ENCODE results near the gene C1orf216. TPM values are rescaled to one million over a fixed set of nuclear protein-coding genes. Genes with fewer than 3 reads are reported as not detected.

Gene C1orf216
- total RNA-seq, 1 donor = 25.3 TPM

DNA sequence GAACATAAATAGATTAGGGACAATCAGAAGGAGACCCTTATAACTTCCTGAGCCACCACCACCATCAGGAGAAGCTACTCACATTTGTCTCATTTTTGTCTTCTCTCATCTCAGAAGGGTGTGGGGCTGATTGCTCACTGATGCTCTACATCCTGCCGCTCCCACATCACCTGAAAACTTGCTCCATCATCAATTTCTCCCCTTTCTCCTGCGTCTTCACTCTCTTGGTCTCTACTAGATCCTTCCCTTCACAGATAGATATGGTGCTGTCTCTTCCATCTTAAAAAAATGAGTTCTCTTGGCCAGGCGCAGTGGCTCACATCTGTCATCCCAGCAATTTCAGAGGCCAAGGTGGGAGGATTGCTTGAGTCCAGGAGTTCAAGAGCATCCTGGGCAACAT is 38.4 kb downstream of the C1orf216 start:
- no peak overlapping the region for H3K27ac ChIP-seq (ENCODE audit: low read depth, low read length)
- H3K4me3 ChIP-seq (ENCODE audit: insufficient read depth, low read length) = no peak overlapping the region
- H3K36me3 ChIP-seq (ENCODE audit: insufficient read depth, low read length) = no peaks in the 10 kb centered on the region
- no peak for DNase-seq (ENCODE audit: insufficient read length, low spot score, missing footprints)
- H3K79me2 ChIP-seq (ENCODE audit: insufficient read depth, low read length) = no peaks in the 10 kb centered on the region
- no peaks in the 10 kb centered on the region for H4K20me1 ChIP-seq (ENCODE audit: insufficient read depth, low read length)
- H3K4me2 ChIP-seq (ENCODE audit: insufficient read depth, low read length) = no peak overlapping the region
- peaks cover 23% of the 10 kb centered on the region for H3K27me3 ChIP-seq (ENCODE audit: insufficient read depth, low read length)
- H3K4me1 ChIP-seq (ENCODE audit: insufficient read depth, low read length) = no peaks in the 10 kb centered on the region
- TF ChIP-seq, protein P1, sequence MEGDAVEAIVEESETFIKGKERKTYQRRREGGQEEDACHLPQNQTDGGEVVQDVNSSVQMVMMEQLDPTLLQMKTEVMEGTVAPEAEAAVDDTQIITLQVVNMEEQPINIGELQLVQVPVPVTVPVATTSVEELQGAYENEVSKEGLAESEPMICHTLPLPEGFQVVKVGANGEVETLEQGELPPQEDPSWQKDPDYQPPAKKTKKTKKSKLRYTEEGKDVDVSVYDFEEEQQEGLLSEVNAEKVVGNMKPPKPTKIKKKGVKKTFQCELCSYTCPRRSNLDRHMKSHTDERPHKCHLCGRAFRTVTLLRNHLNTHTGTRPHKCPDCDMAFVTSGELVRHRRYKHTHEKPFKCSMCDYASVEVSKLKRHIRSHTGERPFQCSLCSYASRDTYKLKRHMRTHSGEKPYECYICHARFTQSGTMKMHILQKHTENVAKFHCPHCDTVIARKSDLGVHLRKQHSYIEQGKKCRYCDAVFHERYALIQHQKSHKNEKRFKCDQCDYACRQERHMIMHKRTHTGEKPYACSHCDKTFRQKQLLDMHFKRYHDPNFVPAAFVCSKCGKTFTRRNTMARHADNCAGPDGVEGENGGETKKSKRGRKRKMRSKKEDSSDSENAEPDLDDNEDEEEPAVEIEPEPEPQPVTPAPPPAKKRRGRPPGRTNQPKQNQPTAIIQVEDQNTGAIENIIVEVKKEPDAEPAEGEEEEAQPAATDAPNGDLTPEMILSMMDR (IDR thresholded peaks at IDR 0.05; ENCODE audit: extremely low read depth, low read depth, low read length) = no peak
- H3K9me3 ChIP-seq (ENCODE audit: low read depth, low read length) = no peaks in the 10 kb centered on the region
- H2AFZ ChIP-seq (ENCODE audit: low read length) = no peak overlapping the region

GRCh38 chr1:35675773-35676172 is 42.9 kb downstream of the C1orf216 start:
- Histone ChIP-seq H3K4me2 (ENCODE audit: insufficient read depth, low read length) (no peak overlapping the region), H3K27ac (ENCODE audit: low read depth, low read length) (no peak overlapping the region), H3K36me3 (ENCODE audit: insufficient read depth, low read length) (no peaks in the 10 kb centered on the region), H3K9me3 (ENCODE audit: low read depth, low read length) (no peaks in the 10 kb centered on the region), H3K27me3 (ENCODE audit: insufficient read depth, low read length) (peaks cover 2% of the 10 kb centered on the region), H4K20me1 (ENCODE audit: insufficient read depth, low read length) (no peaks in the 10 kb centered on the region), H3K79me2 (ENCODE audit: insufficient read depth, low read length) (no peaks in the 10 kb centered on the region), H2AFZ (ENCODE audit: low read length) (no peak overlapping the region), H3K4me3 (ENCODE audit: insufficient read depth, low read length) (no peak overlapping the region), H3K4me1 (ENCODE audit: insufficient read depth, low read length) (no peaks in the 10 kb centered on the region)
- TF ChIP-seq, protein P1 (IDR thresholded peaks at IDR 0.05; ENCODE audit: extremely low read depth, low read depth, low read length) = no peak
- DNase-seq (ENCODE audit: insufficient read length, low spot score, missing footprints) = no peak

- Histone ChIP-seq H3K79me2 (ENCODE audit: insufficient read depth, low read length) (no peaks in the 10 kb centered on the region), H4K20me1 (ENCODE audit: insufficient read depth, low read length) (no peaks in the 10 kb centered on the region), H3K4me3 (ENCODE audit: insufficient read depth, low read length) (no peak overlapping the region), H3K27ac (ENCODE audit: low read depth, low read length) (no peak overlapping the region), H3K27me3 (ENCODE audit: insufficient read depth, low read length) (peaks cover 2% of the 10 kb centered on the region), H3K4me1 (ENCODE audit: insufficient read depth, low read length) (no peaks in the 10 kb centered on the region), H3K4me2 (ENCODE audit: insufficient read depth, low read length) (no peak overlapping the region), H3K9me3 (ENCODE audit: low read depth, low read length) (no peaks in the 10 kb centered on the region), H3K36me3 (ENCODE audit: insufficient read depth, low read length) (no peaks in the 10 kb centered on the region), H2AFZ (ENCODE audit: low read length) (no peak overlapping the region)
- TF ChIP-seq, protein P1 (IDR thresholded peaks at IDR 0.05; ENCODE audit: extremely low read depth, low read depth, low read length) = no peak
- no peak for DNase-seq (ENCODE audit: insufficient read length, low spot score, missing footprints)
These were observed 44.6 kb downstream of the C1orf216 start for GRCh38 chr1:35674111-35674510.

GRCh38 chr1:35672116-35672515 is 46.6 kb downstream of the C1orf216 start:
- H3K4me2 ChIP-seq (ENCODE audit: insufficient read depth, low read length) = no peak overlapping the region
- H3K4me1 ChIP-seq (ENCODE audit: insufficient read depth, low read length) = no peaks in the 10 kb centered on the region
- peak; percentile 26 for DNase-seq (ENCODE audit: insufficient read length, low spot score, missing footprints)
- H3K36me3 ChIP-seq (ENCODE audit: insufficient read depth, low read length) = no peaks in the 10 kb centered on the region
- H2AFZ ChIP-seq (ENCODE audit: low read length) = no peak overlapping the region
- H3K27me3 ChIP-seq (ENCODE audit: insufficient read depth, low read length) = peaks cover 2% of the 10 kb centered on the region
- TF ChIP-seq, protein P1 (IDR thresholded peaks at IDR 0.05; ENCODE audit: extremely low read depth, low read depth, low read length) = no peak
- H4K20me1 ChIP-seq (ENCODE audit: insufficient read depth, low read length) = no peaks in the 10 kb centered on the region
- no peak overlapping the region for H3K4me3 ChIP-seq (ENCODE audit: insufficient read depth, low read length)
- no peaks in the 10 kb centered on the region for H3K79me2 ChIP-seq (ENCODE audit: insufficient read depth, low read length)
- no peak overlapping the region for H3K27ac ChIP-seq (ENCODE audit: low read depth, low read length)
- H3K9me3 ChIP-seq (ENCODE audit: low read depth, low read length) = no peaks in the 10 kb centered on the region

Measured in osteoblast (primary cell).